ENCODE data around the gene DLG2. TPM values are rescaled to one million over a fixed set of nuclear protein-coding genes. Genes with fewer than 3 reads are reported as not detected.
A peak's percentile ranks its signal among the peaks of the same experiment; 100 is the strongest.
"Not testable (repeated sequence)": the region's sequence is repeated elsewhere in the genome, so short reads cannot be mapped to it uniquely, and the experiment has no call there.

DLG2 gene
- polyA plus RNA-seq, 4 donors = 10.8 to 15.6 (median 12.2) TPM

DNA sequence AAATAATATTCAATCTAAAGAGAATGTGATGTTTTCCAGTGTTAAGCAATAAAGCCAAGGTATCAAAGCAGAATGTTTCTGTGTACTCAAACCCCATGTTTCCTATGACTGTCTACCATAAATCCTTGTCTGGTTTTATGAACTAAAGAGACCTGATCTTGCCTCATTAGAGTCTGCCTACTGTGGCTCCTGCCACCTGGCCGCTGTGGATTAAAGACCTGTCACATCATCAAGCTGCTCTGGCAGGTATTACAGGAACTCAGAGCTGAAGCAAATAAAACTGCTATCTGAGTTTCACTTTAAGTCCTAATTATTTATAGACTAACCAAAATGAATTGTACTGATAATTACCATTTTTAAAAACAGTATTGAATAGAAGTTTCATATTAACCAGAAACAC, 2133.2 kb downstream of the DLG2 start:
- DNase-seq (ENCODE audit: low read depth in 4 of 4, low spot score in 2 of 4) = peak in 1 of 4 donors; percentile 6

DNA sequence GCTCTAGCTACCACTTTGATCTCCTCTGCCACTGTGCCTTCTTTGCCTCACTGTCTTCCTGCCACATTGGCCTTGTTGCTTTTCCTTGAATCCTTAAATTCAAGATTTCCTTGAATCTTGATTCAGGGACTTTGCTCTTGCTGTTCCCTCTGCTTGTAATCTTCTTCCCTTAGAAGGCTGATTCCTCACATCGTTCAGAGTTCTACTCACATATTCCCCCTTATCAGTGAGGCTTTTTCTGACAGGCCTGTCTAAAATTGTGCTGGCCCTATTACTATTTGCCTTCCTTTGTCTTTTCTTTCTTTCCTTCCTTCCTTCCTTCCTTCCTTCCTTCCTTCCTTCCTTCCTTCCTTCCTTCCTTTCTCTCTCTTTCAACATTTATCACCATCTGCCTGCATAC, 2134.1 kb downstream of the DLG2 start:
- DNase-seq (ENCODE audit: low read depth in 4 of 4, low spot score in 2 of 4) = no peak

DNA sequence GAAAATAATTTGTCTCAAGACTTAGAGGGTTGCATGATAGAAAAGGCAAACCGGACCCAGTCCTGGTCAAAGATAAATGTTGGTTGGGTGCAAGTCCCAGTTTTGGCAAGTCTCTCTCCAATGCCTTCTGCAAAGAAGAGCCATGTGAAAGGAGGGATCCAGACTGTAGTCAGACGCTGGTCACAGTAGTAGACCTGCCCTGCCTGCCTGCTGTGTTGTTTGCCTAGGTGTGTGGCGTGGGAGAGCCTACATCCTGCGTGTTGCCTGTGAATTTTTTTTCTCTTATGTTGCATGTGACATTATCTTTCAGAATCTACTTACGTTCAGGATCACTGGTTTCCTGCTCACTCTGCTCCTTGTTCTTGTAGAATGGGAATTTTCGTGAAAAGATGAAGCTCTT, 2143.3 kb downstream of the DLG2 start:
- DNase-seq (ENCODE audit: low read depth in 4 of 4, low spot score in 2 of 4) = no peak

DNA sequence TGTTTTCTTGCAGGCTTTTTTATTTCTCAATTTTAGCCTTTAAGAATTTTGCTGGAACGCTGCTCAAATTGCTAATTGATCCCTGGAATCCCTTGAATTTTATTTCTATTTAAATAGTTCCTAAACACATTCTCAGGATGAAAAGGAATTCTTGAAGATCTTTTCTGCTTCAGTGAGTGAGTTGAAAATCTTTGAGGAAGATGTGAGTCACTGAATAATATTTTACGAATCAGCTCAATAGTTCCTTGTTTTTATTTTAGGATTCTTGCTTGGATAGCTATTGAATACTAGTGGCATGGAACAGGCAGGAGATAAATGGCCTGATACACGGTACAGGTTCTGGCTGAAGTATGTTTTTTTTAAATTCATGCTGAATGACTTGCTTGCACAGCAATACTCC, 2146.3 kb downstream of the DLG2 start:
- DNase-seq (ENCODE audit: low read depth in 4 of 4, low spot score in 2 of 4) = no peak

DNA sequence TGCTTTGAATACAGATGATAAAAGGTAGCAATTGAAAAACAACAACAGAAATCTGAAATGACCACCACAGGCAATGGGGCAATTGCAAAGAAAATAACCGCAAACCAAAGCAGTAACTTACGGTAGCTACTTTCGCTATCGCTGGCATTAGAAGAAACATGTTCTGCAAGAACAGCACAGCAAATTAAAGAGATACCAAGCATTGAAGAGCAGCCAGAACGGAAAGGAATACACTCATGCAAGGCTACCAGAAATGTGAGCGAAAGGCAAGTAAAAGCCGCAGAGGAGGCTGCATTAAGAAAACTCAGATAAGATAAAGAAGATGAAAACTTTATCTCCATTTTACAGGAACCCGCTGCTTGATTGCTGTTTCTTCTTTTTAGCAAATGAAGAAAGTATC, 2146.9 kb downstream of the DLG2 start:
- DNase-seq (ENCODE audit: low read depth in 4 of 4, low spot score in 2 of 4) = no peak

DNA sequence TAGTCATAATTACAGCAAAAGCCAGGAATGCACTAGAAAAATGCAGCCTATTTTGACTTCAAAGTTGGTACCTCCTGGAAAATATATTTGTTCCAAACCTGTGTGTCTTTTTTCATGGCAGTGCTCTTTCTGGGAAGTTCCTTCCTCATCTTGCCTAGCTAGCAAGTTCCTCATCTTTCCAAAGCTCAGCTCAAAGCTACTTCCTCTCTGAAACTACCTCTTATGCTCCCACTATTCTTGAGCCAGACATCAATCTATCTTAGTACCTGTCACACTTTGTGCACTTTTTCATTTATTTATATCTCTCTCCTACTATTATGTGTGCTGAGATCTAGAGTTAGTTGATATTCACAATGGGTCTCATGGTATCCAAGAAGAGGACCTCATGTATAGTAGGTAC, 2149.4 kb downstream of the DLG2 start:
- DNase-seq (ENCODE audit: low read depth in 4 of 4, low spot score in 2 of 4) = no peak

DNA sequence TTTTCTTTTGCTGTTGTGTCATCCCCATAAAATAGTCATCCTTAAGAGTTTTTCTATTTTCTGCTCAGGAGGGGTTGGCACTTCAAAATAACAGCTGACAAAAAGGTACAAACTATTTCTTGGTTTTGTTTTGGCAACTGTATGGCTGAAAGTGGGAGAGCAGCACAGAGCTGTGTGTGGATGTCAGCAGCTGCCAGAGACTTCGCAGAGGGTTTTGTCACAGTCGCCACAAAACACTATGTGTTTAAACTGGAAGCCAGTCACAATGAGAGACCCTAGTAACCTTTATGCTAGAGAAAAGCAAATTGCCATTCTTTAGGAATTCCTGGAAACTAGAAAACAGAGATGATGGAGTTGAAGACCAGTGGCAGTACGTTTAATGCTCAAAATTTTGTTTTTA, 2151.4 kb downstream of the DLG2 start:
- DNase-seq (ENCODE audit: low read depth in 4 of 4, low spot score in 2 of 4) = no peak

DNA sequence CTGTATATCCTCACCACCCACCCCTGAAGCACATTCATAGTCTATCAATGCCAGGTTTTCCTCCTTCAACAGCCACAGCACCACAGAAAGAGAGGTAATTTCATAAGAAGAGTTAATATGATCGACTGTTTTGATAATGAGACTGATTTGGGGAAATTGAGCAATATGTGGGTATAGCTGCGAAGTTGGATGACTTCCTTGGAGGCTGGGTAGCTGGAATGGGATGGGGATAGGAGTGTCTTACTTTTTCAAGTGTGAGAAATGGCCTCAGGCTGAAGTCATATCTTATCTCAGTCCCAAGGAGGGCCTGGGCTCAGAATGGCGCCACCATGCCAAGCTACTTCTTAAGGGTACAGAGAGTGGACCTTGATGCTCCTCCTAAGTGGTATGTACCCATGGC, 2153.4 kb downstream of the DLG2 start:
- no peak for DNase-seq (ENCODE audit: low read depth in 4 of 4, low spot score in 2 of 4)

DNA sequence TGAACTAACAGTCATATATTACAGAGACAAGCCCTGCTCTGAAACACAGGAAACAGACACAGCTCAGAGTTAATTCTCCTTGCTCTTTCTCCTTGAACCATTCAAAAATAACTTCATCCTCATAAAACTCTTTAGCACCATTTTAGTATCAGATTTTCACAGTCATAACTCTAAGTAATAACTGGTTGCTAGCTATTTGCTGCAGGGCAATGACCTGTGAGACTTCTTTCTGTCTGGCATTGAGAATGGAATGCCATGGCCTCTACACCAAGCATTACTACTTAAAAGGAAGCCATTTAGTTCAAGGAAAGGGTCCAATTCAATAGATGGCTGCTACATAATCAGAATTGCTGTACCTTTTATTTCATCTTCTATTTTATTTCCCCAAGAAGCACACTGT, 2154.3 kb downstream of the DLG2 start:
- DNase-seq (ENCODE audit: low read depth in 4 of 4, low spot score in 2 of 4) = no peak

DNA sequence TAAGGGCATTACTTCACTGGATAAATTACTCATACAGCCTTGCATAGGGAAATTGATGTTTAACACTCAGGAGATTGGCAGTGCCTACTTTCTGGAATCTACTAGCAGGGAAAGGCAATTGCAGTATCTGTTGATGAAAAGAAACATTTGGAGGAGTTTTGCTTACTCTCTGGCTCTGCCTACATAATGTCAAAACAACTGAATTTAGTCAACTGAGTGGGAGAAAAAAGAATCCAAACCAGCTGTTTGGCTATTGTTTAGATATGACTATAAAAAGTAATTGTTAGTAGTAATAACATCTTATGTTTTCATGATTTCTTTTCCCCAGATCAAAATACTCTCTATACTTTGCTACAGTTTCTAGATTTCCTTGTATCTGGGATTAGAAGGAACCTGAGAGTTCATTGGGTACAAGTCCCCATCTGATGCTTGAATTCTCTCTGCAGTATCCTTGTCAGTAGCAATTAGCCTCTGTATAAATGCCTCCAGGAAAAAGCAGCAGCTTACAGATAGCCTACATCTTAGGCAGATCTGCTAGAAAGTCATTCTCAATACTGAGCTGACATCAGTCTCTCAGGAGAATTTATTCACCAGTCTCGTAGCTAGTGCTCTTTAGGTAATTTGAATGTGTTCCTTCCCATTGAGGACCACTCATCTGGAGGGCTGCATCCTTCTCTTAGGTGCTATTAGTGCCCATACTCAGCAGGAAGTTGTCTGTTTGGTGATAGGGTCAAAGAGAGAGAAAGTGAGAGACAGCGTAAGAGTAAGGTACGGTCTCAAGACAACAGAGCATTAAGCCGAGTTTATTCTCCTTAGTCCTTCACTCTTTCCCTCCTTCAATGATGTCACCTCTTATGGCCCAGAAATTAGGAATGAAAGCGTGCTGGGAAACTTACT, 2155.1 kb downstream of the DLG2 start:
- no peak for DNase-seq (ENCODE audit: low read depth in 4 of 4, low spot score in 2 of 4)

DNA sequence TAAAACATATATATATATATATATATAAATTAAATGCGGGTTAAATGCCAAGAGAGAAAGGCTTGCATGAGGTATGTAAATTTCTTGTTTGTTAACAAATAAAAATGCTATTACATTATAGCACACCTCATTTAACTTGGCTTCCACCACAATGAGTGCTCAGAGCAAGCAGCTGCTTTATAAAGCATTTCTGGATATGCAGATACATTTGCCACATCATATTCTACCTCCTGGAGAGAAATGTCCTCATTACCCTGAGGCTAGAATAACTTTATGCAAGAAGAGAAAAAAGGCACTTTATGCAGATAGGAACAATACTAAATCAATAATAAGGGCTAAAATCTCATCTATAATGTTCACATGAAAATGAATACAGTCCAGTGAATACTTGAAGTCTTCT, 2159.3 kb downstream of the DLG2 start:
- DNase-seq (ENCODE audit: low read depth in 4 of 4, low spot score in 2 of 4) = no peak

DNA sequence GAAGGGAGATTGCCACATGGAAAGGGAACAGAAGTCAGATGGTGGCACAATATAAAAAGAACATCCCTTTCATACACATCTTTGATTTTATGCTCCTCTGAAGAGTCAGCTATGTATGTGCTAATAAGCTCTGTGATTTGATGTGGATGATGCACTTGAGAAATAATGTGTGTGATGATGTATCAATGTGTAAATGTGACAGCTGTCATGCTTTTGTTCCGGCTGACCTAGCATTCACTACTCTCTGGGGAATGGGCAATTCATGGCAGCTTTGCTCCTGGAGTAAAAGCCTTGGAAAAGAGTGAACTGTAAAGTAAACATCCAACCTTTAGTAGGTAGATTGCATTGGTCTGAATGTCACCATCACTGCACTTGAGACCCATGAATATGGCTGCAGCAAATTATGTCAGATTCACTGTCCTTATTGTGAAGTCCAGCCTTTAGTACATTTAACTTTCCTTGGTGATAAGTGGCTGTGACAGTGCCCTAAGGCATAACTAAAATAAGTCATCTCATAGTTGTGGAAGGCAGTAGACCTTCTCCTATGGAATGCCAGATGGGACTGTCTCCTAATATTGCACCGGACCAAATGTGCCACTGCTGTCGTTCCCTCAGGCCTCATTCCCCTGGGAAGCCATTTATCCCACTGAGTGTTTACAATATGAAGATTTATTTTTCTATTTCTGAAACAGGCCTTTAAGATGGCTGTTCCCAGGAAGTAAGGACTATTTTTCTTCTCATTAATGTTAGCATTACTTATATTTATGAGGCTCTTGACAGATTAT, 2162.8 kb downstream of the DLG2 start:
- DNase-seq (ENCODE audit: low read depth in 4 of 4, low spot score in 2 of 4) = no peak

DNA sequence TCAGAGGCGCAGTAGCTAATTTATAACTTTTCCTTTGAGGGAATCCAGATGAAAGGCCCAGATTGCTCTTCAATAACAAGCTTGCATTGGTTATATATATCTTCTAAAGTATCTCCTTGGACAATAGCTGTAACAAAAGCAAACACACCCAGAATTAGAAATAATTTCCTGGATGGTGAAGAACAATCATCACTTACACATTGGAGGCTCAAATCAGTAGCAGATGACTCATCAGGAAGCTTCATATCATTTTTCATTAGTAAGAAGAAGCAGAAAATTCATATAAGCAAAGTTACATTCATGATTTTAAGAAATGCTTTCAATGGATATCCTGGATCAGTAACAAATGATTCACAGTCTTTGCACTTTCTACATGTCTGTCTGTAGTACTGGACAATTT, 2167.3 kb downstream of the DLG2 start:
- DNase-seq (ENCODE audit: low read depth in 4 of 4, low spot score in 2 of 4) = no peak

DNA sequence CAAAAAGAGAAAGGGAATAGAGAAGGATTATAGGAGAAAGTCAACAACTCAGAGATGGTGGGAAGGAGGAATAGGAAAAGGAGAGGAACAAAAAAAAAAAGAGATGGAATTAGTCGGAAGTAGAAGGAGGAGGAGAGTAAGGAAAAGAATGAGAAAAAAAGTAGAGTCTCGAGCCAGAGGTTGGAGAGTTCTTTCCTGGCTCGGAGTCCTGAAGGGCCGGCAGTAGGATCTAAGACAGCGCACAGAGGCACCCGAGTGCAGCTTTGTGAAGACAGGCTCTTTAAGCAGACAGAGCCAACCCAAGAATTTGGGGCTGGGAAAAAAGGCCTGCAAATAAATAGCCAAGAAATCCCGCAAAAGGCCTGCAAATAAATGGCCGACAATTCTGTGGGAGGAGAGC, 2170.6 kb downstream of the DLG2 start:
- DNase-seq (ENCODE audit: low read depth in 4 of 4, low spot score in 2 of 4) = no peak

DNA sequence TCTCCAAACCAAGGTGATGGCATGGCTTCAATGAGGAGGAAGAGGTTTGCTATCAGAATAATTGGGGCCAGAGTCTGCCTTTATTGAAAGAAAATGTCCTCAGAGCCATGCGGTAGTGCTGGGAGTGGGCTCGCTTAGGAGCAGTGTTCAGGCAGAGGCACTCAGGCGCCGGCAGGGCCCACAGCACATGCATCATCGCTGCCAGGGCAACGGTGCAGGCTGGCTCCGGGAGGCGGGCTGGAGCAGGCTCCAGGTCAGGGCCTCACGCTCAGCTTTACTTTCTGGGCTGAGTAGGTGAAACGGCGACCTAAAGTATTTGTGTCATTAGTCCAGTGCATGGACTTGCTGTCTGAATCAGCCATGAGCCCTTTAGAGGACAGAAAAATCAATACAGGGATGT, 2171.1 kb downstream of the DLG2 start:
- DNase-seq (ENCODE audit: low read depth in 4 of 4, low spot score in 2 of 4) = peak in 1 of 4 donors; percentile 21

DNA sequence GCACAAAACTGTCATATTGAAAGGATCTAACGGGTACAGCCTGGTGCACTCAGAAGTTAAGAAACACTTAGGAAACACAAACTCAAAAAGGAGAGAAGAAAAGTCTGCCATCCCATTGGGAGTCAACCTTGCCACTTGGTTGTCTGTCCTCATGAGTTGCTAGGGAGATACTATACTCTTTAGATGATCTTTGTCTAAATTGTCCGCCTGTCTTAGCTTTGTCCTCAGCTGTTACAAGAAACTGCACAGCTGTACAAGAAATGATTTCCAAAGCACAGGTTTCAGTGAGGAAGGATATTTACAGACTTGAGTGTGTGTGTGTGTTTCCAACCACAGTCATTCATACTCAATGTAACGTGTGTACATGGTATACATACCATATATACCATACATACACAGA, 2171.8 kb downstream of the DLG2 start:
- no peak for DNase-seq (ENCODE audit: low read depth in 4 of 4, low spot score in 2 of 4)

DNA sequence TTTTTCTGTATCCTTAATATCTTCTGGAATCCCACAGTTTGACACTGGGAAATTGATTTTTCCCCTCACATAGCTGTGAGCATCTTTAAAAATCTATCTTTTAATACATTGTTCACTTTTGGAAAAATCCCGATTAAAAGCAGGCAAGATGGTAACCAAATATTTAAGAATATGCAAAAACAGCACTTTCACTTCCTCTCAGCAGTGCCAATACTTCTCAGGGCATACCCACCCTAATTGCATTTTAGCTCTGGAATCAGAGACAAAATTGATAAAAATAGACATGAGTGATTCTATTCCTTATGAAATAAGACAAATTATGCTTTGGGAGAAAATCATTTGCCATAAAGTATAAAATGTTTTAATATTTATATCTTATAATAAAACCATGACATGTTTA, 2172.5 kb downstream of the DLG2 start:
- DNase-seq (ENCODE audit: low read depth in 4 of 4, low spot score in 2 of 4) = no peak

DNA sequence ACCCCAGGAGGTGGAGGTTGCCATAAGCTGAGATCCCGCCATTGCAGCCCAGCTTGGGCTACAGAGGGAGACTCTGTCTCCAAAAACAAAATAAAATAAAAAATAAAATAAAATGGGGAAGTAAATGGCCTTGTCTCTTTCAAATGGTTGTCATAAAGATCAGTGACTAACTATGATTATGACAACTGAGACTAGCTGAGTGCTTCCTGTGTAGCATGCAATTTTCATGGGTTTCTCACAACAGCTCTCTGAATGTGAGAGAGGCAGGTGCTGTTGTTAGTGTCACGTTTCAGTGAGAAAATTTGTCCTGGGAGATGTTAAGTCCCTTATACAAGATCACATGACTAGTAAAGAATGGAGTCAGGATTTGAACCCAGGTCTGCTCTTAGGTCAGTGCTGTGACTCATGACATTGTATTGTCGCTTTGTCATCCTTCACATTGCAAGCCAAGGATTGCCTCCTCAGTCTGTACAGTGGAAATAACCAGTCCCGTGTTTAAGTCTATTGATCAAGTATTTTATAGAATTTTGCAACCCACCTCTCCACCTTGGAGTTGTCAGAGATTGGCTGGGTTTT, 2177.7 kb downstream of the DLG2 start:
- DNase-seq (ENCODE audit: low read depth in 4 of 4, low spot score in 2 of 4) = no peak

DNA sequence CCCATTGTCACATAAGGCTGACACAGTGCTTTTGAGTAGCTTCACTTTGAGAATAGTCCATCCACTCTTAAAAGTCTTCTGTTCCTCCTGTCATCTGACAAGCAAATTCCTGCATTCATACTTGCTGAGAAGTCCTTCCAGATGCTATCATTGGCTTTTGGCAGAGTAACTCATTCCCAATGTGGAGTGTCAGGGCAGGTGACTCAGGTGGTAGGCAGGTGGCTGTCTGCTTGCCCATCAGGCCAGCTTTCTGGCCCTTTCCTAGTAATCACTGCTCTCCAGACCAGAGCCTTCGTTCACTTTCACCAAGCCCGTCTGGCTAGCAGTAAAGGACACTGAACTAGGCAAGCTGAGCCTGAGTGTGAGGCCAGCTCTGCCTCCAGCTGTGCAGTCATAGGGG, 2178.5 kb downstream of the DLG2 start:
- DNase-seq (ENCODE audit: low read depth in 4 of 4, low spot score in 2 of 4) = no peak

DNA sequence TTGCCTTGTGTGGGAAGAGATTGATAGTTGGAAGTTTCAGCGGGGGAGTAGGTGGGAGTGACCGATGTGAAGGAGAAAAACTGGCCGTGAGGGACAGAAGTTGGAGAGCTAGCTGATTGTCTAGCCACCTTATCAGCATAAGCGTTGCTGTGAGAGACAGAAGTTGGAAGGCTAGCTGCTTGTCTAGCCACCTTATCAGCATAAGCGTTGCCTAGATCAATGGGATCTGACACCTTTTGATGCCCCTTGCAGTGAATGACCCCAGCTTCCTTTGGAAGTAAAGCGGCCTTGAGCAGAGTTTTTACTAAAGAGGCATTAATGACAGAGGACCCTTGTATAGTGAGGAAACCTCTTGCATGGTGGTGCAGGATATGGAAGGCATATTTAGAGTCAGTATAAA, 2183.3 kb downstream of the DLG2 start:
- not testable (repeated sequence) for DNase-seq (ENCODE audit: low read depth in 4 of 4, low spot score in 2 of 4)

DNA sequence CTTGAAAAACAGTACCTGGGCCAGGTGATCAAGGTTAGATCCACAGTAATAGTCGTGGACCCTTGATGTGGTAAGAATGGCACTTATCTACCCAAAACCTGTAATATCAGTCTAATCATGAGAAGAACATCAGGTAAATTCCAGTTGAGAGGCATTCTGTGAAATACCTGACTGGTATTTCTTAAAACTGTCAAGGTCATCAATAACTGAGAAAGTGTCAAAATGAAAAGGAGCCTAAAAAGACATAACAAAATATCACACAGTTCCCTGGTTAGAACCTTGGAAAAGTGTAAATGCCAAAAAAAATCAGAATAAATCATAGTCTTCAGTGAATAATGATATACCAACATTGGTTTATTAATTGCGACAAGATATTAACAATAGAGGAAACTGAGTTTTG, 2185.5 kb downstream of the DLG2 start:
- DNase-seq (ENCODE audit: low read depth in 4 of 4, low spot score in 2 of 4) = no peak

DNA sequence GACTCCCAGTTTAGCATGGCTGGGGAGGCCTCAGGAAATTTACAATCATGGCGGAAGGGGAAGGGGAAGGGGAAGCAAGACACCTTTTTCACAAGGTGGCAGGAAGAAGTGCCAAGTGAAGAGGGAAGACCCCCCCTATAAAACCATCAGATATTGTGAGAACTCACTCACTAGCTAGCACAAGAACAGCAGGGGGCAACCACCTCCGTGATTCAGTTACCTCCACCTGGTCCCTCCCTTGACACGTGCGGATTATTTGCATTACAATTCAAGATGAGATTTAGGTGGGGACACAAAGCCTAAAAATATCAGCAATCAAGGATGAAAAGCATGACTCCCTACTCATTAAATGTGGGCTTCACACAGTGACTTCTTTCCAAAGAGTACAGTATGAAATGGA, 2186.0 kb downstream of the DLG2 start:
- no peak for DNase-seq (ENCODE audit: low read depth in 4 of 4, low spot score in 2 of 4)
